Neuronal stem cell (in vitro differentiated cells): ENCODE measurements around the gene HDAC7.

ENCODE experiments used
- DNase-seq: peaks from one replicate; pipeline ENCODE4 v3.0.0-alpha.2; 2013; ENCODE audit warnings: low spot score
- H2AFZ ChIP-seq: one replicate; pipeline ENCODE4 v1.6.1; 2013; ENCODE audit warnings: mild to moderate bottlenecking, low read length, inconsistent platforms
- H2AK5ac ChIP-seq: 2 replicates; pipeline ENCODE4 v1.6.1; 2013; ENCODE audit warnings: low read depth, mild to moderate bottlenecking, inconsistent platforms, low read length, moderate library complexity, mixed read lengths
- H2BK120ac ChIP-seq: 2 replicates; pipeline ENCODE4 v1.6.1; 2013; ENCODE audit warnings: low read depth, mild to moderate bottlenecking, inconsistent platforms, low read length, moderate library complexity, mixed read lengths
- H2BK12ac ChIP-seq: one replicate; pipeline ENCODE4 v1.6.1; 2013; ENCODE audit warnings: low read length, inconsistent platforms
- H2BK15ac ChIP-seq: 2 replicates; pipeline ENCODE4 v1.6.1; 2013; ENCODE audit warnings: mild to moderate bottlenecking, low read length, inconsistent platforms, mixed read lengths
- H2BK5ac ChIP-seq: one replicate; pipeline ENCODE4 v1.6.1; 2013; ENCODE audit warnings: inconsistent platforms, mild to moderate bottlenecking, low read length, moderate library complexity
- H3K14ac ChIP-seq: one replicate; pipeline ENCODE4 v1.6.1; 2013; ENCODE audit warnings: low read length, inconsistent platforms
- H3K18ac ChIP-seq: 2 replicates; pipeline ENCODE4 v1.6.1; 2013; ENCODE audit warnings: low read length, inconsistent platforms
- H3K23ac ChIP-seq: 2 replicates; pipeline ENCODE4 v1.6.1; 2013; ENCODE audit warnings: low read depth, mild to moderate bottlenecking, mixed read lengths, low read length, inconsistent platforms; ENCODE audit not compliant: poor library complexity
- H3K27ac ChIP-seq: replicated peaks from 3 replicates; pipeline ENCODE4 v1.5.1; 2013; ENCODE audit warnings: low read length, inconsistent platforms
- H3K27me3 ChIP-seq, 3 experiments: 2 replicates each; pipeline ENCODE4 v1.6.1; 2013; ENCODE audit warnings: low read length in 3 of 3, mild to moderate bottlenecking in 2 of 3, inconsistent platforms in 1 of 3, low read depth in 1 of 3, mixed read lengths in 1 of 3, moderate library complexity in 1 of 3; ENCODE audit not compliant: control insufficient read depth in 3 of 3, insufficient read depth in 3 of 3
- H3K36me3 ChIP-seq, 2 donors: replicated peaks in 1 of 2; 2 replicates each; pipeline ENCODE4 v1.6.1; 2013; ENCODE audit warnings: low read length in 2 of 2; ENCODE audit not compliant: control insufficient read depth in 2 of 2, insufficient read depth in 2 of 2
- H3K4ac ChIP-seq: 2 replicates; pipeline ENCODE4 v1.6.1; 2013; ENCODE audit warnings: inconsistent platforms, mild to moderate bottlenecking, low read length, moderate library complexity
- H3K4me1 ChIP-seq, 2 donors: 1 replicate in 1 of 2; 2 replicates in 1 of 2; pipeline ENCODE4 v1.6.1; 2013; ENCODE audit warnings: low read length in 2 of 2, low read depth in 1 of 2; ENCODE audit not compliant: control insufficient read depth in 2 of 2, insufficient read depth in 1 of 2
- H3K4me2 ChIP-seq: one replicate; pipeline ENCODE4 v1.6.1; 2013; ENCODE audit warnings: mild to moderate bottlenecking, low read length, inconsistent platforms; ENCODE audit not compliant: insufficient read depth, poor library complexity, severe bottlenecking
- H3K4me3 ChIP-seq, 2 donors: 2 replicates each; pipeline ENCODE4 v1.5.1; 2013; ENCODE audit warnings: low read length in 2 of 2, mild to moderate bottlenecking in 2 of 2, inconsistent platforms in 1 of 2, moderate library complexity in 1 of 2
- H3K79me1 ChIP-seq: one replicate; pipeline ENCODE4 v1.6.1; 2013; ENCODE audit warnings: low read depth, mild to moderate bottlenecking, inconsistent platforms, low read length, moderate library complexity
- H3K9ac ChIP-seq: one replicate; pipeline ENCODE4 v1.6.1; 2013; ENCODE audit warnings: mild to moderate bottlenecking, low read depth, low read length, inconsistent platforms; ENCODE audit not compliant: poor library complexity
- H3K9me3 ChIP-seq, 2 donors: replicated peaks in 1 of 2; 2 replicates each; pipeline versions ENCODE3 to v1.6.1; 2013; ENCODE audit warnings: low read length in 2 of 2, mild to moderate bottlenecking in 2 of 2, inconsistent platforms in 1 of 2, low read depth in 1 of 2, mixed read lengths in 1 of 2, moderate library complexity in 1 of 2; ENCODE audit not compliant: control insufficient read depth in 2 of 2, insufficient read depth in 1 of 2
- H4K8ac ChIP-seq: one replicate; pipeline ENCODE4 v1.6.1; 2013; ENCODE audit warnings: low read depth, mild to moderate bottlenecking, inconsistent platforms, low read length, moderate library complexity
- H4K91ac ChIP-seq: one replicate; pipeline ENCODE4 v1.6.1; 2013; ENCODE audit warnings: low read length, low read depth, mild to moderate bottlenecking, inconsistent platforms; ENCODE audit not compliant: poor library complexity
- WGBS, 2 donors: extraction: QIAGEN DNeasy Blood & Tissue Kit; methylation state at CpG; one replicate each; pipeline ENCODE4 v1.1.7; 2013; ENCODE audit warnings: missing lambda C conversion rate in 2 of 2, mixed read lengths in 1 of 2; ENCODE audit not compliant: insufficient read length in 2 of 2, insufficient replicate concordance in 1 of 2; ENCODE audit errors: extremely low coverage in 2 of 2; 5-methylcytosine and 5-hydroxymethylcytosine counted together

Gene HDAC7

DNA sequence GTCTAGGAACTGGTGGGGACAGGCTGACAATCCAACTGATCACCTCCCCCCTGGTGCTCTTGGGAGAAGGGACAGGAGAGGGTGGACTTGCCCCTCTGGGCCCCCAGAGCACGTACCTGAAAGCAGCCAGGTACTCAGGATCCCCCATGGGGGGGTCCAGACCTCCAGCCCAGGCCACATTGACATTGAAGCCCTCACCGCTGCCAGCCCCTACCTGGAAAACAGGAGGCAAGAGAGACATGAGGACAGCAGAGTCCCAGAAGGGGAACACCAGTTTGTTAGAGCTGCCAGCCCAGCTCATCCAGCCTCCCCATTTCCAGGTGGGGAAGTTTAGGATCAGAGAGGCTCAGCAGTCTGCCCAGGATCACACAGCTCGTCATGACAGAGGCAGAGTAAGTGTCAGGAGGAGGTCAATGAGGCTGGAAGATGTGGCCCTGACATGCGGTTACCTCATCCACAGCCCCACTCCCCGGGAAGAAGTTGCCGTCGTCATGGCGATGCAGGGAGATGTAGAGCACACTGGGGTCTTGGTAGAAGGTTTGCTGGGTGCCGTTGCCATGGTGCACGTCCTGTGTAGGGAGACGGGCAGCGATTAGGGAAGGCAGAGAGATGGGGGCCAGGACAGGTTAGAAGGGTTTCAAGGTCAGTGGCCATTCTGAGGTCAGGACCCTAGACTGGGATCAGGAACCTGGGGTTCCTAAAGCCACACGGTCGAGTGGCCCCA lies 31.9 kb downstream of the HDAC7 start:
- Histone ChIP-seq H3K9ac (no peak overlapping the region), H3K23ac (no peak overlapping the region), H2BK15ac (no peak overlapping the region), H3K4ac (no peak overlapping the region), H3K14ac (no peak overlapping the region), H3K9me3 (no peaks in the 10 kb centered on the region), H3K27me3 (no peaks in the 10 kb centered on the region), H3K4me1 (no peaks in the 10 kb centered on the region), H2AK5ac (no peak overlapping the region), H2BK5ac (no peak overlapping the region), H3K18ac (no peak overlapping the region), H3K36me3 (peaks cover 57 to 96% of the 10 kb centered on the region in 2 donors), H4K8ac (no peak overlapping the region), H3K79me1 (no peaks in the 10 kb centered on the region), H4K91ac (no peak overlapping the region), H2BK12ac (no peak overlapping the region), H3K4me2 (no peak overlapping the region), H3K4me3 (peak overlapping the region in 1 of 2 donors; percentile 13), H3K27ac (no peak overlapping the region), H2AFZ (no peak overlapping the region), H2BK120ac (no peak overlapping the region)
- DNase-seq, result no peak
- WGBS, 2 donors, result no CpG with 5 or more reads among the region's 14 CpGs

DNA sequence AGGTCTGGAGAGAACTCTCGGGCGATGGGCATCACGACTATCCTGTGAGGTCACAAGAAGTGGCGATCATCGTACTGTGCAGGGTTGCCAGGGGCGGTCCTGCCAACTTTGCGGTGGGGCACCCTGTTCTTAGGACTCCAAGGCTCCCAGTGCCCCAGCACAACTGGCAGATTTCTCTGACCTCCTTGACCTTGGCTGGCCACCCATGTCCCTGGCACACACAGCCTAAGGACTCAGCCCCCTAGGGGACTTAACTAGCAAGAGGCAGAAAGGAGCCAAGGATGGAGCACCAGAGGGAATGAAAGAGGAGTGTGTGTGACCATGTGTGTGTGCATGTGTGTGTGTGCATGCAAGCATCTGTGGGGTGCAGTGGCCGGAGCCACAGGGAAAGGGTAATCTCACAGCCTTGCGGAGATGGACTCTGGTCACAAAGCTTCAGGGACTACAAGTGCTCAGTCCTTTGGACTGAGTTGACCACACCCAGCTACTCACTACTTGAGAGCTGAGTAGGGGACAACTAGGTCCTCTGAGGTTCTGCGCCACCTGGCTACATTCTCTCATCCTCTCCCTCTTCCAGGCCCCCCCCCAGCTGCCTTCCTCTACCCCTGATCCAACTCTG lies 32.9 kb downstream of the HDAC7 start:
- H2BK12ac ChIP-seq, result no peak overlapping the region

DNA sequence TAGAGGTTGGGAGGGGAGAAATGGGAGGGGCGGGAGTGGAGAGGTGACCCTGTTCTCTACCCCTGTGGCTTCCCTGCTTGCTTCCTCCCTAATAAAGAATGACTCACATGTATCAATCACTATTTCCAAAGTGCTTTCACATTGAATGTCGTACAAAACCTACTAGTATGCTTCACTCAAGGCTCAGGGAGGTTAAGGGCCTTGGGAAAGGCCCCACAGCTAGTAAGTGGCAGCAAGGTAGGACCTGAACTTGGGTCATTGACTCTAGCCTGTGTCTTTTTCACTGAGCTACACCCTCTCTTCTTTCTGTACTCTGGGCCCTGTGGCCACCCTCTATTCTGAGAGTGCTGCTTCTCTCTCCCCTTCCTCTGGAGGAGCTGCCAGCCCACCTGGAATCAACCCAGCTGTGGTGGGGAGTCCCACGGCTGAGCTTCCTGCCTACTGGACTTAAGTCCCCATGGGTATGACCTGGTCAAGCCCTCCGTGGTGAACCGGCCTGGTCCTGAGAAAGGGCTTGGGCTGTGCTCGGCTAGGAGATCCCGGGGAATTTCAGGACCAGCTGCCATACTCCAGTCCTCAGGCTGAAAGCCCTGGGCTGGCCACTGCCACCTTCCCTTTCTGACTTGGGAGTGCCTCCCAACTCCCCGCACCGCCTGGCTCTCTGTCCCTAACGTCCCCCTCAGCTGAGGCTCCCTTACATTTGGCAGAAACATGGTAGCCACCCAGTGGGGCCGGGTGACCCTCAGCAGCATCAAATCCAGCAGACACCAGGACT lies 33.6 kb downstream of the HDAC7 start:
- Histone ChIP-seq H4K91ac (no peak overlapping the region), H3K4me1 (no peaks in the 10 kb centered on the region)

More for the DNA sequence above, 32.9 kb downstream of the HDAC7 start:
- H3K4me1 ChIP-seq, result no peaks in the 10 kb centered on the region
- no peak overlapping the region for H3K14ac ChIP-seq
- H3K27me3 ChIP-seq, result no peaks in the 10 kb centered on the region
- no peak overlapping the region for H2BK120ac ChIP-seq
- H3K23ac ChIP-seq, result no peak overlapping the region
- H2AFZ ChIP-seq, result no peak overlapping the region
- peaks cover 59 to 98% of the 10 kb centered on the region in 2 donors for H3K36me3 ChIP-seq
- no peak overlapping the region for H3K4me3 ChIP-seq
- H4K91ac ChIP-seq, result no peak overlapping the region
- H3K9ac ChIP-seq, result no peak overlapping the region
- no peak for DNase-seq
- H3K4me2 ChIP-seq, result no peak overlapping the region
- no peak overlapping the region for H4K8ac ChIP-seq
- H2AK5ac ChIP-seq, result no peak overlapping the region
- H3K18ac ChIP-seq, result no peak overlapping the region
- no CpG with 5 or more reads among the region's 10 CpGs for WGBS, 2 donors
- no peak overlapping the region for H3K27ac ChIP-seq
- H2BK15ac ChIP-seq, result no peak overlapping the region
- H3K79me1 ChIP-seq, result no peaks in the 10 kb centered on the region
- no peak overlapping the region for H3K4ac ChIP-seq
- no peaks in the 10 kb centered on the region for H3K9me3 ChIP-seq
- H2BK5ac ChIP-seq, result no peak overlapping the region

More for the DNA sequence above, 33.6 kb downstream of the HDAC7 start:
- no peak overlapping the region for H3K4me3 ChIP-seq
- no peak overlapping the region for H3K9ac ChIP-seq
- no peak overlapping the region for H3K4ac ChIP-seq
- no peak overlapping the region for H3K23ac ChIP-seq
- no peak for DNase-seq
- no peaks in the 10 kb centered on the region for H3K9me3 ChIP-seq
- H2AFZ ChIP-seq, result no peak overlapping the region
- no peak overlapping the region for H3K4me2 ChIP-seq
- H4K8ac ChIP-seq, result no peak overlapping the region
- no peak overlapping the region for H2BK15ac ChIP-seq
- H2BK120ac ChIP-seq, result no peak overlapping the region
- H3K18ac ChIP-seq, result no peak overlapping the region
- H3K79me1 ChIP-seq, result no peaks in the 10 kb centered on the region
- no peaks in the 10 kb centered on the region for H3K27me3 ChIP-seq
- H3K36me3 ChIP-seq, result peaks cover 61 to 100% of the 10 kb centered on the region in 2 donors
- no peak overlapping the region for H3K27ac ChIP-seq
- no peak overlapping the region for H2BK12ac ChIP-seq
- no peak overlapping the region for H3K14ac ChIP-seq
- no peak overlapping the region for H2AK5ac ChIP-seq
- WGBS, 2 donors, result no CpG with 5 or more reads among the region's 11 CpGs
- H2BK5ac ChIP-seq, result no peak overlapping the region
